IMR-90 (cell line): ENCODE measurements around the gene BATF. TPM values are rescaled to one million over a fixed set of nuclear protein-coding genes. Genes with fewer than 3 reads are reported as not detected.

Experiments used
- ATAC-seq: fragments of 200-7000 bp; cut with Tn5 transposase; 2 replicates; pipeline ENCODE4 v1.9.1; 2020; ENCODE audit warnings: low read depth, mild to moderate bottlenecking, moderate library complexity
- BruUV-seq: library from RNA; stranded (reverse); fragments of 400-500 nt; replicated peaks from 2 replicates; lab custom pipeline; 2021; lab: Mats Ljungman, UMichigan
- CTCF ChIA-PET: fragments of 300-600 bp; formaldehyde crosslinking; extraction: SDS; loops from one replicate; lab custom pipeline; 2021; ENCODE audit warnings: antibody characterized with exemption; lab: Yijun Ruan, JAX
- POLR2A ChIA-PET: fragments of 300-600 bp; sonication (Branson Sonifier 250); formaldehyde crosslinking; loops from one replicate; lab custom pipeline; 2022; ENCODE audit warnings: antibody characterized with exemption; ENCODE audit not compliant: unreplicated experiment; lab: Charles Lee
- DNase-seq: peaks from one replicate; pipeline ENCODE4 v3.0.0; 2013
- H2AFZ ChIP-seq: replicated peaks from 2 replicates; pipeline ENCODE3; 2013; ENCODE audit warnings: low read length, mild to moderate bottlenecking; ENCODE audit not compliant: poor library complexity
- H2AK5ac ChIP-seq: 2 replicates; pipeline ENCODE4 v1.6.1; 2013; ENCODE audit warnings: low read depth, low read length, inconsistent platforms
- H2AK9ac ChIP-seq: replicated peaks from 2 replicates; pipeline ENCODE3; 2013; ENCODE audit warnings: mild to moderate bottlenecking, low read depth, low read length, moderate library complexity; ENCODE audit not compliant: poor library complexity
- H2BK120ac ChIP-seq: 2 replicates; pipeline ENCODE4 v1.6.1; 2013; ENCODE audit warnings: low read depth, low read length, inconsistent platforms
- H2BK15ac ChIP-seq: 3 replicates; pipeline ENCODE4 v1.6.1; 2013; ENCODE audit warnings: low read depth, low read length, inconsistent platforms
- H2BK20ac ChIP-seq: 2 replicates; pipeline ENCODE4 v1.6.1; 2013; ENCODE audit warnings: low read depth, mild to moderate bottlenecking, inconsistent platforms, low read length, moderate library complexity
- H2BK5ac ChIP-seq: 2 replicates; pipeline ENCODE4 v1.6.1; 2013; ENCODE audit warnings: mild to moderate bottlenecking, low read depth, low read length, inconsistent platforms; ENCODE audit not compliant: poor library complexity, severe bottlenecking
- H3K14ac ChIP-seq: replicated peaks from 2 replicates; pipeline ENCODE4 v1.6.1; 2013; ENCODE audit warnings: low read depth, low read length, inconsistent platforms
- H3K18ac ChIP-seq: 2 replicates; pipeline ENCODE4 v1.6.1; 2013; ENCODE audit warnings: low read depth, low read length, control low read depth
- H3K23ac ChIP-seq: 2 replicates; pipeline ENCODE4 v1.6.1; 2013; ENCODE audit warnings: low read depth, low read length, inconsistent platforms
- H3K27ac ChIP-seq: 2 replicates; pipeline ENCODE4 v1.5.1; 2013; ENCODE audit warnings: mild to moderate bottlenecking, control low read depth, low read length; ENCODE audit not compliant: insufficient read depth
- H3K27me3 ChIP-seq: 2 replicates; pipeline ENCODE4 v1.6.1; 2013; ENCODE audit warnings: low read length; ENCODE audit not compliant: control insufficient read depth, insufficient read depth
- H3K36me3 ChIP-seq: 2 replicates; pipeline ENCODE4 v1.6.1; 2013; ENCODE audit warnings: low read length, mixed read lengths; ENCODE audit not compliant: control insufficient read depth, insufficient read depth
- H3K4ac ChIP-seq: 2 replicates; pipeline ENCODE4 v1.6.1; 2013; ENCODE audit warnings: low read depth, low read length, inconsistent platforms
- H3K4me1 ChIP-seq: 2 replicates; pipeline ENCODE4 v1.6.1; 2013; ENCODE audit warnings: low read length, mixed read lengths; ENCODE audit not compliant: control insufficient read depth, insufficient read depth
- H3K4me2 ChIP-seq: 2 replicates; pipeline ENCODE4 v1.6.1; 2013; ENCODE audit warnings: low read depth, mild to moderate bottlenecking, control low read depth, low read length, moderate library complexity
- H3K4me3 ChIP-seq: 2 replicates; pipeline ENCODE4 v1.5.1; 2013; ENCODE audit warnings: low read depth, mild to moderate bottlenecking, control low read depth, low read length, moderate library complexity; ENCODE audit not compliant: insufficient read depth
- H3K56ac ChIP-seq: 2 replicates; pipeline ENCODE4 v1.6.1; 2013; ENCODE audit warnings: low read length, inconsistent platforms; ENCODE audit not compliant: insufficient read depth; ENCODE audit errors: extremely low read depth
- H3K79me1 ChIP-seq, 2 experiments: 2 replicates each; pipeline ENCODE4 v1.6.1; 2013; ENCODE audit warnings: low read length in 2 of 2, inconsistent platforms in 1 of 2, low read depth in 1 of 2
- H3K9ac ChIP-seq: 2 replicates; pipeline ENCODE4 v1.6.1; 2013; ENCODE audit warnings: low read depth, low read length, control low read depth
- H3K9me1 ChIP-seq: 2 replicates; pipeline ENCODE4 v1.6.1; 2013; ENCODE audit warnings: low read length, inconsistent platforms; ENCODE audit not compliant: insufficient read depth
- H3K9me3 ChIP-seq: 2 replicates; pipeline ENCODE4 v1.6.1; 2013; ENCODE audit warnings: low read length; ENCODE audit not compliant: control insufficient read depth, insufficient read depth
- H4K20me1 ChIP-seq: 2 replicates; pipeline ENCODE4 v1.6.1; 2013; ENCODE audit warnings: low read length, inconsistent platforms; ENCODE audit not compliant: insufficient read depth
- H4K5ac ChIP-seq: 2 replicates; pipeline ENCODE4 v1.6.1; 2013; ENCODE audit warnings: mild to moderate bottlenecking, low read depth, low read length, control low read depth
- H4K8ac ChIP-seq, 2 experiments: 2 replicates each; pipeline ENCODE4 v1.6.1; 2013; ENCODE audit warnings: low read depth in 2 of 2, low read length in 2 of 2, control low read depth in 1 of 2, inconsistent platforms in 1 of 2
- H4K91ac ChIP-seq: 2 replicates; pipeline ENCODE4 v1.6.1; 2013; ENCODE audit warnings: low read depth, low read length, inconsistent platforms; ENCODE audit not compliant: insufficient read depth
- BHLHE40 ChIP-seq: fragments of 150-350 bp; IDR thresholded peaks from 2 replicates; pipeline ENCODE4 v1.6.1; 2016; ENCODE audit warnings: mild to moderate bottlenecking, low read depth, low read length
- CEBPB ChIP-seq: IDR thresholded peaks from 2 replicates; pipeline ENCODE4 v1.6.1; 2012; ENCODE audit warnings: low read depth, low read length, improper control_type of control experiment
- CHD1 ChIP-seq: IDR thresholded peaks from 2 replicates; pipeline ENCODE4 v1.6.1; 2012; ENCODE audit warnings: low read depth, low read length, improper control_type of control experiment
- RAD21 ChIP-seq: IDR thresholded peaks from 2 replicates; pipeline ENCODE4 v1.6.1; 2012; ENCODE audit warnings: low read length, improper control_type of control experiment
- RCOR1 ChIP-seq: IDR thresholded peaks from 2 replicates; pipeline ENCODE4 v1.6.1; 2012; ENCODE audit warnings: mild to moderate bottlenecking, low read length, improper control_type of control experiment; ENCODE audit not compliant: insufficient replicate concordance
- WGBS, 2 experiments: methylation state at CpG; one replicate each; pipeline versions ENCODE4 v1.1.5 to v1.1.7; 2013; ENCODE audit warnings: missing lambda C conversion rate in 2 of 2; ENCODE audit not compliant: insufficient read length in 1 of 2; ENCODE audit errors: extremely low coverage in 2 of 2; 5-methylcytosine and 5-hydroxymethylcytosine counted together
- dilution Hi-C: fragments of 300-500 bp; cut with HindIII; formaldehyde crosslinking; loops from one replicate; pipeline ENCODE4 v1.14.3; 2018; ENCODE audit warnings: low sequenced_read_pairs; ENCODE audit not compliant: unreplicated experiment
- in situ Hi-C: fragments of 300-500 bp; cut with MboI; formaldehyde crosslinking; loops from 3 replicates; pipeline ENCODE4 v1.14.3; 2019; ENCODE audit warnings: low sequenced_read_pairs, inconsistent platforms, mixed read lengths
- intact Hi-C: fragments of 100-400 bp; cut with micrococcal nuclease; formaldehyde crosslinking; loops from 2 replicates; pipeline ENCODE4 v1.10.0; 2022
- polyA plus RNA-seq, 3 experiments: library from polyadenylated mRNA; depleted of rRNA; stranded (reverse); fragments of >200 nt; gene quantifications; 2 replicates each; pipeline ENCODE4 v1.2.3, GENCODE V29; 2012; ENCODE audit warnings: low replicate concordance in 1 of 3
- total RNA-seq: library from RNA; depleted of rRNA; stranded (reverse); fragments of >200 nt; gene quantifications from 2 replicates; pipeline ENCODE4 v1.2.3, GENCODE V29; 2012

Gene BATF
- total and polyA plus RNA-seq, 2 of the 4 experiments (the other 2 are of a cell fraction) = not detected

GRCh38 chr14:75539561-75540478 is 17.6 kb downstream of the BATF start:
- CTCF ChIA-PET = interaction anchor here (0.7 kb wide), 1 partner anchor 22 kb away, joined by 3 read pairs; no protein-coding TSS in a partner anchor

More at GRCh38 chr14:75539561-75540478, 17.6 kb downstream of the BATF start:
- H3K79me1 ChIP-seq = no peaks in the 10 kb centered on the region
- no peak overlapping the region for H3K56ac ChIP-seq
- no peaks in the 10 kb centered on the region for H3K36me3 ChIP-seq
- in situ Hi-C loops (no loop called here), intact Hi-C loops (no loop called here), dilution Hi-C loops (no loop called here)
- no peak overlapping the region for H3K4me2 ChIP-seq
- H3K4me1 ChIP-seq = peaks cover 5% of the 10 kb centered on the region
- DNase-seq (no peak), ATAC-seq (no peak)
- peaks cover 3% of the 10 kb centered on the region for H3K9me1 ChIP-seq
- no peak overlapping the region for H2BK20ac ChIP-seq
- no peak overlapping the region for H3K4ac ChIP-seq
- peaks cover 9% of the 10 kb centered on the region for H3K27me3 ChIP-seq
- H3K9me3 ChIP-seq = no peaks in the 10 kb centered on the region
- TF ChIP-seq CEBPB (no peak), CHD1 (no peak), RAD21 (no peak), BHLHE40 (no peak), RCOR1 (no peak)
- no peaks in the 10 kb centered on the region for H4K20me1 ChIP-seq
- no peak overlapping the region for H2BK15ac ChIP-seq
- BruUV-seq = no TSS peak
- H3K9ac ChIP-seq = no peak overlapping the region
- 87% methylated on average over 3 of the region's 17 CpGs; no CpG with 5 or more reads in 1 of the 2 experiments for WGBS, 2 experiments
- H3K18ac ChIP-seq = no peak overlapping the region
- no peak overlapping the region for H4K8ac ChIP-seq
- H3K14ac ChIP-seq = no peak overlapping the region
- no peak overlapping the region for H3K23ac ChIP-seq
- POLR2A ChIA-PET = no interaction called here
- no peak overlapping the region for H4K5ac ChIP-seq
- H2AK9ac ChIP-seq = no peak overlapping the region
- H3K4me3 ChIP-seq = no peak overlapping the region
- H2AK5ac ChIP-seq = no peak overlapping the region
- no peak overlapping the region for H3K27ac ChIP-seq
- H2BK5ac ChIP-seq = no peak overlapping the region
- no peak overlapping the region for H2AFZ ChIP-seq
- no peak overlapping the region for H4K91ac ChIP-seq
- no peak overlapping the region for H2BK120ac ChIP-seq
